Activated CD8-positive, alpha-beta T cell treated with anti-CD3 and anti-CD28 coated beads for 36 hours (primary cell): ENCODE measurements around the gene SIL1. TPM values are rescaled to one million over a fixed set of nuclear protein-coding genes. Genes with fewer than 3 reads are reported as not detected.

Experiments
- ATAC-seq: fragments of 200-7000 bp; cut with Tn5 transposase; one replicate; pipeline ENCODE4 v1.10.0; 2021; ENCODE audit warnings: mild to moderate bottlenecking, moderate library complexity
- CTCF ChIA-PET: fragments of 350-600 bp; sonication (Branson Sonifier 250); formaldehyde crosslinking; loops from one replicate; lab custom pipeline; 2021; ENCODE audit warnings: antibody characterized with exemption; lab: Charles Lee
- POLR2A ChIA-PET: fragments of 350-600 bp; sonication (Branson Sonifier 250); formaldehyde crosslinking; loops from one replicate; lab custom pipeline; 2021; ENCODE audit warnings: antibody characterized with exemption; lab: Charles Lee
- DNase-seq: peaks from one replicate; pipeline ENCODE4 v3.0.0-alpha.2; 2020
- H3K27ac Mint-ChIP-seq: one replicate; pipeline ENCODE4 v1.8.0; 2021; ENCODE audit warnings: mild to moderate bottlenecking, mixed read lengths
- H3K27me3 Mint-ChIP-seq: one replicate; pipeline ENCODE4 v1.8.0; 2021; ENCODE audit warnings: mixed read lengths
- H3K36me3 Mint-ChIP-seq: one replicate; pipeline ENCODE4 v1.8.0; 2021; ENCODE audit warnings: low read depth, mixed read lengths
- H3K4me1 Mint-ChIP-seq: one replicate; pipeline ENCODE4 v1.8.0; 2021; ENCODE audit warnings: low read depth, mixed read lengths
- H3K4me3 Mint-ChIP-seq: one replicate; pipeline ENCODE4 v1.8.0; 2021; ENCODE audit warnings: mild to moderate bottlenecking, moderate library complexity, mixed read lengths
- H3K9me3 Mint-ChIP-seq: one replicate; pipeline ENCODE4 v1.8.0; 2021; ENCODE audit warnings: mixed read lengths
- CTCF ChIP-seq: fragments of 200-600 bp; IDR thresholded peaks from one replicate; pipeline ENCODE4 v1.8.0; 2022; ENCODE audit warnings: antibody characterized with exemption, mild to moderate bottlenecking
- intact Hi-C: fragments of 100-400 bp; cut with micrococcal nuclease; formaldehyde crosslinking; loops from one replicate; pipeline ENCODE4 v1.10.0; 2022
- total RNA-seq, 2 experiments: library from RNA; stranded (reverse); gene quantifications; one replicate each; pipeline ENCODE4 v1.2.3, GENCODE V29; 2021

The SIL1 gene
- total RNA-seq, 2 experiments from 2014 or later = 27.6 to 32.3 TPM

- ChIA-PET POLR2A (no interaction called here), CTCF (no interaction called here)
- Mint-ChIP-seq H3K27me3 (no peaks in the 10 kb centered on the region), H3K4me1 (no peaks in the 10 kb centered on the region), H3K4me3 (no peak overlapping the region), H3K27ac (no peak overlapping the region), H3K9me3 (no peaks in the 10 kb centered on the region), H3K36me3 (peaks cover 10% of the 10 kb centered on the region)
- no peak for TF ChIP-seq CTCF
- ATAC-seq = no peak
- intact Hi-C loops = no loop called here
- DNase-seq = no peak
Measured at GRCh38 chr5:139021346-139021745, 176.8 kb downstream of the SIL1 start.

- ATAC-seq (no peak), DNase-seq (no peak)
- no peak overlapping the region for H3K4me3 Mint-ChIP-seq
- no peaks in the 10 kb centered on the region for H3K27me3 Mint-ChIP-seq
- POLR2A ChIA-PET = no interaction called here
- peaks cover 17% of the 10 kb centered on the region for H3K36me3 Mint-ChIP-seq
- no peak for TF ChIP-seq CTCF
- H3K27ac Mint-ChIP-seq = no peak overlapping the region
- no peaks in the 10 kb centered on the region for H3K4me1 Mint-ChIP-seq
- CTCF ChIA-PET = no interaction called here
- intact Hi-C loops = no loop called here
- H3K9me3 Mint-ChIP-seq = no peaks in the 10 kb centered on the region
Measured at GRCh38 chr5:139019880-139020279, 178.3 kb downstream of the SIL1 start.

- intact Hi-C loops = no loop called here
- Mint-ChIP-seq H3K36me3 (peaks cover 20% of the 10 kb centered on the region), H3K27ac (no peak overlapping the region), H3K4me1 (no peaks in the 10 kb centered on the region), H3K27me3 (no peaks in the 10 kb centered on the region), H3K9me3 (no peaks in the 10 kb centered on the region), H3K4me3 (no peak overlapping the region)
- ChIA-PET CTCF (no interaction called here), POLR2A (no interaction called here)
- no peak for DNase-seq
- no peak for TF ChIP-seq CTCF
- no peak for ATAC-seq
Measured at GRCh38 chr5:139019211-139019610, 179.0 kb downstream of the SIL1 start.

GRCh38 chr5:139017624-139018023, 180.5 kb downstream of the SIL1 start:
- no peaks in the 10 kb centered on the region for H3K27me3 Mint-ChIP-seq
- TF ChIP-seq CTCF = no peak
- H3K9me3 Mint-ChIP-seq = no peaks in the 10 kb centered on the region
- ChIA-PET CTCF (no interaction called here), POLR2A (no interaction called here)
- intact Hi-C loops = no loop called here
- H3K4me3 Mint-ChIP-seq = no peak overlapping the region
- DNase-seq = no peak
- no peaks in the 10 kb centered on the region for H3K4me1 Mint-ChIP-seq
- ATAC-seq = no peak
- peaks cover 24% of the 10 kb centered on the region for H3K36me3 Mint-ChIP-seq
- H3K27ac Mint-ChIP-seq = no peak overlapping the region

GRCh38 chr5:139016186-139016585, 182.0 kb downstream of the SIL1 start:
- TF ChIP-seq CTCF = no peak
- ATAC-seq (no peak), DNase-seq (no peak)
- Mint-ChIP-seq H3K36me3 (peaks cover 30% of the 10 kb centered on the region), H3K4me1 (no peaks in the 10 kb centered on the region), H3K4me3 (no peak overlapping the region), H3K9me3 (peaks cover 2% of the 10 kb centered on the region), H3K27ac (no peak overlapping the region), H3K27me3 (no peaks in the 10 kb centered on the region)
- intact Hi-C loops = no loop called here
- CTCF ChIA-PET = no interaction called here
- POLR2A ChIA-PET = no interaction called here
